HG03442 (cell line): ENCODE results near the gene KLHL17.

Experiments used
- ATAC-seq: cut with Tn5 transposase; IDR thresholded peaks from one replicate; pipeline ENCODE4 v1.9.1; 2021; ENCODE audit warnings: mild to moderate bottlenecking, moderate library complexity; ENCODE audit not compliant: unreplicated experiment

Gene KLHL17

GRCh38 chr1:1013922-1014648 lies 53.7 kb downstream of the KLHL17 start:
- no peak for ATAC-seq

- no peak for ATAC-seq
These were observed 54.7 kb downstream of the KLHL17 start for GRCh38 chr1:1014799-1015681.
